Renal cortical epithelial cell (primary cell): Measurements from ENCODE around the gene CEP104. TPM values are rescaled to one million over a fixed set of nuclear protein-coding genes. Genes with fewer than 3 reads are reported as not detected.

Source experiments
- DNase-seq: peaks from one replicate; pipeline ENCODE4 v3.0.0-alpha.2; 2011; ENCODE audit warnings: low read depth
- total RNA-seq: library from RNA; depleted of rRNA; stranded (reverse); fragments of >200 nt; gene quantifications from 2 replicates; pipeline ENCODE4 v1.2.3, GENCODE V29; 2014

The CEP104 gene
- total RNA-seq, 1 donor from 2014 or later = 44.8 TPM

GRCh38 chr1:3799976-3800685 is 56.9 kb downstream of the CEP104 start:
- DNase-seq = no peak

GRCh38 chr1:3796215-3797061 is 60.6 kb downstream of the CEP104 start, which contains the start of gene LRRC47:
TSS of gene LRRC47 (minus strand) at chr1:3796498. CDS start at chr1:3796476, 22 bp downstream.
- peak; percentile 67 for DNase-seq

- no peak for DNase-seq
Measured at GRCh38 chr1:3795453-3796214, 61.4 kb downstream of the CEP104 start.

- no peak for DNase-seq
Measured at GRCh38 chr1:3790952-3791351, 66.1 kb downstream of the CEP104 start.

GRCh38 chr1:3790500-3790923 is 66.5 kb downstream of the CEP104 start:
- DNase-seq = no peak

GRCh38 chr1:3789421-3790300 is 67.3 kb downstream of the CEP104 start:
- no peak for DNase-seq

- DNase-seq = no peak
Measured at GRCh38 chr1:3788756-3789420, 68.1 kb downstream of the CEP104 start.

- DNase-seq = no peak
Measured at GRCh38 chr1:3787745-3788605, 69.0 kb downstream of the CEP104 start.

- DNase-seq = no peak
Measured at GRCh38 chr1:3787349-3787715, 69.7 kb downstream of the CEP104 start.

GRCh38 chr1:3786468-3787348 is 70.3 kb downstream of the CEP104 start:
- DNase-seq = no peak

GRCh38 chr1:3785456-3786157 is 71.4 kb downstream of the CEP104 start:
- no peak for DNase-seq

GRCh38 chr1:3785045-3785444 is 72.0 kb downstream of the CEP104 start:
- no peak for DNase-seq

- no peak for DNase-seq
Measured at GRCh38 chr1:3783651-3784474, 73.1 kb downstream of the CEP104 start.

- no peak for DNase-seq
Measured at GRCh38 chr1:3780901-3781300, 76.1 kb downstream of the CEP104 start.

GRCh38 chr1:3779912-3780416 is 77.0 kb downstream of the CEP104 start:
- no peak for DNase-seq

- DNase-seq = no peak
Measured at GRCh38 chr1:3779265-3779911, 77.6 kb downstream of the CEP104 start.
